ENCODE data around the gene HHIPL1.

DNA sequence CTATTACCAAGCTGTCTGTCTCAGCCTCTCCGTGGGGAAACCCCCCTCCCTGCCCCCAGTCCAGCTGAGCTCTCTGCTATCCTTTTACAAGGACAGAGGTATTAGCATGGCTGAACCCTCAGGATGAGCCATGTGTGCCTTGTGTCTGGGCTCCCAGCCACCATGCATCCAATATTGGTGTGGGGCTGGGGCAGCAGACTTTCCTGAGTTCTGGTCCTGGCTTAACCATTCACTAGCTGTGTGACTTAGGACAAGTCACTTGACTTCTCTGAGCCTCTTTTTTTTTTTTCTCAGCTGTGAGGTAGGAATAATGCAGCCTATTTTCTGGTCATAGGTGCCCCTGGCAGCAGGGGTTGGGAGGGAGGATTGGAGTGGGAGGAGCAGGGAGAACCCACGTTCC is 22.1 kb downstream of the HHIPL1 start:
- TF ChIP-seq, protein P1, sequence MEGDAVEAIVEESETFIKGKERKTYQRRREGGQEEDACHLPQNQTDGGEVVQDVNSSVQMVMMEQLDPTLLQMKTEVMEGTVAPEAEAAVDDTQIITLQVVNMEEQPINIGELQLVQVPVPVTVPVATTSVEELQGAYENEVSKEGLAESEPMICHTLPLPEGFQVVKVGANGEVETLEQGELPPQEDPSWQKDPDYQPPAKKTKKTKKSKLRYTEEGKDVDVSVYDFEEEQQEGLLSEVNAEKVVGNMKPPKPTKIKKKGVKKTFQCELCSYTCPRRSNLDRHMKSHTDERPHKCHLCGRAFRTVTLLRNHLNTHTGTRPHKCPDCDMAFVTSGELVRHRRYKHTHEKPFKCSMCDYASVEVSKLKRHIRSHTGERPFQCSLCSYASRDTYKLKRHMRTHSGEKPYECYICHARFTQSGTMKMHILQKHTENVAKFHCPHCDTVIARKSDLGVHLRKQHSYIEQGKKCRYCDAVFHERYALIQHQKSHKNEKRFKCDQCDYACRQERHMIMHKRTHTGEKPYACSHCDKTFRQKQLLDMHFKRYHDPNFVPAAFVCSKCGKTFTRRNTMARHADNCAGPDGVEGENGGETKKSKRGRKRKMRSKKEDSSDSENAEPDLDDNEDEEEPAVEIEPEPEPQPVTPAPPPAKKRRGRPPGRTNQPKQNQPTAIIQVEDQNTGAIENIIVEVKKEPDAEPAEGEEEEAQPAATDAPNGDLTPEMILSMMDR (conservative IDR thresholded peaks at IDR 0.05 in 1 of 2, IDR thresholded peaks at IDR 0.05 in 1 of 2; ENCODE audit: extremely low read depth in 1 of 2, insufficient read depth in 1 of 2, low read depth in 1 of 2, low read length in 2 of 2), result no peak
- no peak for TF ChIP-seq EZH2 (IDR thresholded peaks at IDR 0.05; ENCODE audit: borderline replicate concordance, low read length)
